Renal cortical epithelial cell (primary cell): Measurements from ENCODE around the gene AATF. TPM values are rescaled to one million over a fixed set of nuclear protein-coding genes. Genes with fewer than 3 reads are reported as not detected.
A peak's percentile ranks its signal among the peaks of the same experiment; 100 is the strongest.

Experiments used
- DNase-seq: peaks from one replicate; pipeline ENCODE4 v3.0.0-alpha.2; 2011; ENCODE audit warnings: low read depth
- total RNA-seq: library from RNA; depleted of rRNA; stranded (reverse); fragments of >200 nt; gene quantifications from 2 replicates; pipeline ENCODE4 v1.2.3, GENCODE V29; 2014

The AATF gene
- total RNA-seq, 1 donor from 2014 or later = 43.8 TPM

- DNase-seq = no peak
These were observed 132.5 kb downstream of the AATF start for GRCh38 chr17:37081287-37081686.

- DNase-seq = no peak
These were observed 133.6 kb downstream of the AATF start for GRCh38 chr17:37082311-37082860.

- DNase-seq = no peak
These were observed 134.2 kb downstream of the AATF start for GRCh38 chr17:37082985-37083384.

GRCh38 chr17:37083456-37083855 is 134.7 kb downstream of the AATF start:
- DNase-seq = no peak

- DNase-seq = no peak
These were observed 135.6 kb downstream of the AATF start for GRCh38 chr17:37084372-37084771.

GRCh38 chr17:37086334-37086733 is 137.6 kb downstream of the AATF start:
- DNase-seq = no peak

- no peak for DNase-seq
These were observed 138.2 kb downstream of the AATF start for GRCh38 chr17:37086948-37087347.

GRCh38 chr17:37087683-37088082 is 138.9 kb downstream of the AATF start:
- no peak for DNase-seq

GRCh38 chr17:37088459-37088858 is 139.7 kb downstream of the AATF start:
- DNase-seq = no peak

GRCh38 chr17:37088913-37089312 is 140.2 kb downstream of the AATF start:
- no peak for DNase-seq

- DNase-seq = no peak
These were observed 141.2 kb downstream of the AATF start for GRCh38 chr17:37089956-37090355.

- no peak for DNase-seq
These were observed 142.2 kb downstream of the AATF start for GRCh38 chr17:37090941-37091340.

GRCh38 chr17:37092071-37092470 is 143.3 kb downstream of the AATF start:
- peak; percentile 87 for DNase-seq

- DNase-seq = no peak
These were observed 143.9 kb downstream of the AATF start for GRCh38 chr17:37092701-37093100.

GRCh38 chr17:37094391-37094790 is 145.6 kb downstream of the AATF start:
- DNase-seq = no peak

GRCh38 chr17:37096071-37096470 is 147.3 kb downstream of the AATF start:
- DNase-seq = no peak

GRCh38 chr17:37097154-37097553 is 148.4 kb downstream of the AATF start:
- no peak for DNase-seq

GRCh38 chr17:37098152-37098551 is 149.4 kb downstream of the AATF start:
- no peak for DNase-seq

- DNase-seq = peak; percentile 56
These were observed 150.3 kb downstream of the AATF start for GRCh38 chr17:37098910-37099664.

- no peak for DNase-seq
These were observed 151.5 kb downstream of the AATF start for GRCh38 chr17:37100231-37100630.

GRCh38 chr17:37101306-37101705 is 152.6 kb downstream of the AATF start:
- DNase-seq = no peak

GRCh38 chr17:37103231-37103630 is 154.5 kb downstream of the AATF start:
- DNase-seq = no peak

- DNase-seq = no peak
These were observed 157.3 kb downstream of the AATF start for GRCh38 chr17:37106049-37106448.
